A673 (cell line): ENCODE results near the gene SEC61G.

Source experiments
- EZH2 ChIP-seq: fragments of 200-600 bp; sonication (generic); IDR thresholded peaks from 2 replicates; pipeline ENCODE4 v1.6.1; 2017; ENCODE audit warnings: borderline replicate concordance, low read depth, mild to moderate bottlenecking, mixed read lengths, antibody characterized with exemption, low read length; ENCODE audit not compliant: poor library complexity, severe bottlenecking
- TF ChIP-seq, protein P1 (sequence below): fragments of 300-800, 200-600 bp; sonication (generic); conservative IDR thresholded peaks from 2 replicates; pipeline ENCODE4 v1.5.1; 2017; ENCODE audit warnings: low read depth, mild to moderate bottlenecking, antibody characterized with exemption, low read length, moderate library complexity, mixed read lengths

- TF ChIP-seq, protein P1, sequence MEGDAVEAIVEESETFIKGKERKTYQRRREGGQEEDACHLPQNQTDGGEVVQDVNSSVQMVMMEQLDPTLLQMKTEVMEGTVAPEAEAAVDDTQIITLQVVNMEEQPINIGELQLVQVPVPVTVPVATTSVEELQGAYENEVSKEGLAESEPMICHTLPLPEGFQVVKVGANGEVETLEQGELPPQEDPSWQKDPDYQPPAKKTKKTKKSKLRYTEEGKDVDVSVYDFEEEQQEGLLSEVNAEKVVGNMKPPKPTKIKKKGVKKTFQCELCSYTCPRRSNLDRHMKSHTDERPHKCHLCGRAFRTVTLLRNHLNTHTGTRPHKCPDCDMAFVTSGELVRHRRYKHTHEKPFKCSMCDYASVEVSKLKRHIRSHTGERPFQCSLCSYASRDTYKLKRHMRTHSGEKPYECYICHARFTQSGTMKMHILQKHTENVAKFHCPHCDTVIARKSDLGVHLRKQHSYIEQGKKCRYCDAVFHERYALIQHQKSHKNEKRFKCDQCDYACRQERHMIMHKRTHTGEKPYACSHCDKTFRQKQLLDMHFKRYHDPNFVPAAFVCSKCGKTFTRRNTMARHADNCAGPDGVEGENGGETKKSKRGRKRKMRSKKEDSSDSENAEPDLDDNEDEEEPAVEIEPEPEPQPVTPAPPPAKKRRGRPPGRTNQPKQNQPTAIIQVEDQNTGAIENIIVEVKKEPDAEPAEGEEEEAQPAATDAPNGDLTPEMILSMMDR, result no peak
- no peak for TF ChIP-seq EZH2
Measured at GRCh38 chr7:54712820-54713219, 46.2 kb downstream of the SEC61G start.
